Naive thymus-derived CD8-positive, alpha-beta T cell (primary cell): ENCODE results near the gene CXCL17. TPM values are rescaled to one million over a fixed set of nuclear protein-coding genes. Genes with fewer than 3 reads are reported as not detected.
A peak's percentile ranks its signal among the peaks of the same experiment; 100 is the strongest.
"Not testable (repeated sequence)": the region's sequence is repeated elsewhere in the genome, so short reads cannot be mapped to it uniquely, and the experiment has no call there.

Source experiments
- ATAC-seq, 2 donors: fragments of 150-1000 bp; cut with Tn5 transposase in 1 of 2; sonication (Bioruptor Pico), chemical (Tn5 transposase) in 1 of 2; 1 replicate in 1 of 2; 2 replicates in 1 of 2; pipeline ENCODE4 v1.10.0; 2021; ENCODE audit warnings: mild to moderate bottlenecking in 2 of 2, moderate library complexity in 2 of 2
- POLR2A ChIA-PET: fragments of 350-600 bp; sonication (Branson Sonifier 250); formaldehyde crosslinking; loops from one replicate; lab custom pipeline; 2021; ENCODE audit warnings: antibody characterized with exemption; lab: Charles Lee
- DNase-seq, 10 donors: peaks; one replicate each; pipeline versions ENCODE4 v3.0.0 to v3.0.0-alpha.2; 2020 to 2022
- H3K27ac Mint-ChIP-seq, 10 donors: one replicate each; pipeline ENCODE4 v1.8.0; 2020 to 2022; ENCODE audit warnings: mild to moderate bottlenecking in 10 of 10, mixed read lengths in 10 of 10, moderate library complexity in 4 of 10, inconsistent platforms in 1 of 10
- H3K27me3 Mint-ChIP-seq, 5 donors: one replicate each; pipeline ENCODE4 v1.8.0; 2021 to 2022; ENCODE audit warnings: mixed read lengths in 5 of 5
- H3K36me3 Mint-ChIP-seq, 3 donors: one replicate each; pipeline ENCODE4 v1.8.0; 2020 to 2022; ENCODE audit warnings: mixed read lengths in 3 of 3, mild to moderate bottlenecking in 2 of 3, inconsistent platforms in 1 of 3
- H3K4me1 Mint-ChIP-seq, 4 donors: one replicate each; pipeline ENCODE4 v1.8.0; 2021 to 2022; ENCODE audit warnings: mixed read lengths in 4 of 4
- H3K4me3 Mint-ChIP-seq, 10 donors: one replicate each; pipeline ENCODE4 v1.8.0; 2020 to 2022; ENCODE audit warnings: mild to moderate bottlenecking in 10 of 10, mixed read lengths in 10 of 10, moderate library complexity in 6 of 10, inconsistent platforms in 1 of 10
- H3K9me3 Mint-ChIP-seq, 9 donors: one replicate each; pipeline ENCODE4 v1.8.0; 2020 to 2022; ENCODE audit warnings: mixed read lengths in 9 of 9, mild to moderate bottlenecking in 3 of 9, inconsistent platforms in 1 of 9, moderate library complexity in 1 of 9
- polyA plus RNA-seq, 3 donors: library from polyadenylated mRNA; unstranded; fragments of 300-500 nt; fragmentation: Illumina TruSeq; gene quantifications; one replicate each; pipeline ENCODE4 v1.2.3, GENCODE V29; 2021
- total RNA-seq, 8 experiments: library from RNA in 2 of 8; stranded (reverse) in 2 of 8; gene quantifications; one replicate each; pipeline ENCODE4 v1.2.3 and lab custom pipeline; 2021 to 2026

Gene CXCL17
- total and polyA plus RNA-seq, 5 experiments from 2014 or later, result not detected

DNA sequence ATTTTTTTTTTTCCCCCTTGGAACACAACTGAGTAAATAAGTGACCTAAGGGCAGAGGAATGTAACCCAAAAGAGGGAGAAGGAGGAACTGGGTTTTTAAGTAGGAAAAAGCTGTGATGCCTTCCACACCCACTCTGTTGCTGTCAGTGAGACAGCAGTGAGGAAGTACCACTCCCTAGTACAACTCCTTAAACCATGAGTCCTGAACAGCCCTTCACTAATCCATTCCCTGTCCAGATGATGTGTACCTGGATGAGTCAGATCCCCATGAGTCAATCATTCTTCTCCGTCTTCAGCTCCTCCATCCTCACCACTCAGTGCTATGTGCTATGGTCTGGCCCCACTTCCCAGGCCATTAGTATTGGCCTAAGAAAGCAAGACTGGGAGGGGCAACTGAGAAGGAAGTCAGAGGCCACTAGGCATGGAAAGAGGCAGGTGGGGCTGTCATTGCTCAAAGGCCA is 12.9 kb upstream of the CXCL17 start:
- DNase-seq (no peak), ATAC-seq (no peak)
- no peak overlapping the region for H3K27ac Mint-ChIP-seq
- H3K4me3 Mint-ChIP-seq, result no peak overlapping the region
- H3K4me1 Mint-ChIP-seq, result peaks cover 0 to 23% (median 5%) of the 10 kb centered on the region in 4 donors
- H3K27me3 Mint-ChIP-seq, result peaks cover 0 to 5% (median 0%) of the 10 kb centered on the region in 5 donors
- no peaks in the 10 kb centered on the region for H3K9me3 Mint-ChIP-seq
- POLR2A ChIA-PET, result no interaction called here
- no peaks in the 10 kb centered on the region for H3K36me3 Mint-ChIP-seq

DNA sequence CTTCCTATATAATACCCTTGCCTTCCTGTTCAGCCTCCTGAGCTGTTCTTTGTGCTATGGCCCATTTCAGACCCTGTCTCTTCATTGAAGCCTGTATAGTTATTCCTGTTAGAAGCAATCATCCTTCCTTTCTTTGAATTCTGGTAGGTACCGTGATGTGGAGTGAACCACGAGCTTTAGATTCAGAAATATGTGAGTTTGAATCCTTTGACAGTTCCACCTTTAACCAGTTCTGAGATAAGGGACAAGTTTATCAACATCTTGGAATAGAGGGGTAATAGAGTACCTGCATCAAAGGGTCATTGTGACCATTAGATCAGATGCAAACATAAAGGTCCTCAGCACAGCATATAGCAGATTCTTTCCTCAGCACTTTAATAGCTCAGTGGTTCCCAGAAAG is 12.3 kb upstream of the CXCL17 start:
- Mint-ChIP-seq H3K27me3 (peaks cover 0 to 5% (median 0%) of the 10 kb centered on the region in 5 donors), H3K36me3 (no peaks in the 10 kb centered on the region), H3K4me3 (no peak overlapping the region), H3K4me1 (peaks cover 0 to 23% (median 5%) of the 10 kb centered on the region in 4 donors), H3K27ac (no peak overlapping the region), H3K9me3 (no peaks in the 10 kb centered on the region)
- POLR2A ChIA-PET, result no interaction called here
- ATAC-seq (no peak), DNase-seq (no peak)

DNA sequence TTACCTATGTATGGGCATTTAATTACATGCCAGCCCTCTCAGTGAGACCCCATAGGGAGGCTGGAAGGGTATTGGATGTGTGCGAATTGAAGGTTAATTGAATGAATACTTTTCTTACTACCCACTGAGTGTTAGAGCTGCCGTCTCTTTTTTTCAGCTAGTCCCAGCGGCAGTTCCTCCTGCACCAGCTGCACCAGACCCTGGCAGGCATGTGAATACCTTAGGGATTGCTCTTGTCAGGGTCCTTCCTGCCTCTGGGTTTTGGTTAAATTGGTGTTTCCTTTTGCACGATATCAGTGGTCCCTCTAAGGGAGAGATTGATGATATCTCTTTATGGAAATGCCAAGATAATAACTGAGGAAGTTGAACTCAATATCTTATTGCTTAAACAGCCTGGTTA is 9.8 kb upstream of the CXCL17 start:
- H3K4me3 Mint-ChIP-seq, result no peak overlapping the region
- H3K4me1 Mint-ChIP-seq, result peaks cover 0 to 23% (median 5%) of the 10 kb centered on the region in 4 donors
- POLR2A ChIA-PET, result no interaction called here
- peaks cover 0 to 5% (median 0%) of the 10 kb centered on the region in 5 donors for H3K27me3 Mint-ChIP-seq
- H3K27ac Mint-ChIP-seq, result peak overlapping the region in 1 of 10 donors; percentile 77
- DNase-seq (no peak), ATAC-seq (no peak)
- H3K9me3 Mint-ChIP-seq, result no peaks in the 10 kb centered on the region
- H3K36me3 Mint-ChIP-seq, result no peaks in the 10 kb centered on the region

DNA sequence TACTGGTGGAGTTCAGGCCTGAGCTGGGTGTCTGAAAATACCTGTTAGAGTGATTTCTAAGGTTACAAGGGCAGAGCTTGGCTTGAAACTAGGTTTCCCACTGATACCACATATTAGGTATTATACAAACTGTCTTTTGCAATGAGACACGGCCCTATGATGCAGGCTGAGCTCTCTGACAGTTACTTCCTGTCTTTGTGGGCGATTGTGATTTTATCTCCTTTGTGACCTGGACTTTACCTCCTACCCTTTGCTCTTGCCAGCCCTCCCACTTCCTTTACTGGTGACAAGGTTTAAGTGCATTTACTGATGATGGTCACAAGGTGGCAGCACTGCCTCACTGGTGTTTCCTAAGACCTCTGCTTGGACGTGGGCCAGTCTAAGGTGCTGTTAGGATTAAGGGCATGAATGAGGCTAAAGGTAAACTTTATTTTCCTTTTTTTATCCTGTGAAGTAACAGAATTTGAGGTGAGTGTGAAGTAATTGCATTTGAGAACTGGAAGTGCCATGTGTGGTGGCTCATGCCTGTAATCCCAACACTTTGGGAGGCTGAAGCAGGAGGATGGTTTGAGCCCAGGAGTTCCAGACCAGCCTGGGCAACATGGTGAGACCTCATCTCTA is 7.7 kb upstream of the CXCL17 start:
- Mint-ChIP-seq H3K27ac (no peak overlapping the region), H3K4me1 (peaks cover 0 to 15% (median 5%) of the 10 kb centered on the region in 4 donors), H3K9me3 (no peaks in the 10 kb centered on the region), H3K36me3 (no peaks in the 10 kb centered on the region), H3K4me3 (no peak overlapping the region), H3K27me3 (no peaks in the 10 kb centered on the region)
- POLR2A ChIA-PET, result interaction anchor here (1.4 to 2.7 kb wide), 3 partner anchors 10 to 79 kb away, joined by 3 to 13 read pairs (median 9); partner anchors contain the start of gene CEACAM1
- peak; percentile 58 to 88 (median 81) for DNase-seq
- ATAC-seq, result peak; percentile 97 to 98

DNA sequence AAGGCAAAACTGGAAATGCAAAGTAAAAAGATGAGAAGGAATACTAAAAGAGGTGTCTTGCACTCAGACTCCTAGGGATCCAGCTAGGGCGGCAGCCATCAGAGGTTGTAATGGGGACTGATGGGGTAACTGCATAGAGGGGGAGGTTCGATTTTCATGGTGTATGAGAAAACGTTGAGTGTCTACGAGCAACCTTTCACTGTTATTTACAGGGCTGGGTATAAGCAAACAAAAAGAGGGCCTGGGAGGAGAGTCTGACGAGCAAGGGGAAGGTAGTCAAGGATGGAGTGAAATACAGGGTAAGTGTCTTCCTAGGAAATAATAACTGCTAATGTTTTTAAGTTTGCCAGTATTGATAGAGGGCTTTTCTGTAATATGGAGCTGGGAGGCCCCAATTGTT is 5.6 kb upstream of the CXCL17 start:
- H3K4me3 Mint-ChIP-seq, ATAC-seq, H3K27ac Mint-ChIP-seq, H3K27me3 Mint-ChIP-seq, H3K9me3 Mint-ChIP-seq, DNase-seq, POLR2A ChIA-PET, H3K36me3 Mint-ChIP-seq: not testable (repeated sequence)
- peaks cover 0 to 11% (median 5%) of the 10 kb centered on the region in 4 donors for H3K4me1 Mint-ChIP-seq

DNA sequence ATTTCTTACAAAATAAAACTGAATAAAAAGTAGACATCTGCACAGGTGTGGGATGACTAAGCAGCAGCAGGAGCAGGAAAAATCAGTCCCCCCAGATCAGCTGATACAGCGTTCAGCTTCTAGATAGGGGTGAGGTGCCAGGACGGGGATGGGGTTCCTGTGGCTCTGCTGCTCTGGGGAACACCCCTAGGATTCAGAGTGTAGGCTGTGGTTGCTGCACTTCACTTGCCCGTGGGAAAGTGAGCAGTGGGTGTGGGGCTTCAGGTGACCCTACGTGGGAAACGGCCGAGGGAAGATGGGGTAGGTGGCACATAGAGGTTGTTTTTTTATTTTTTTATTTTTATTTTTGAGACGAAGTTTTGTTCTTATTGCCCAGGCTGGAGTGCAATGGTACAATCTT is 3.2 kb upstream of the CXCL17 start:
- Mint-ChIP-seq H3K4me1 (peaks cover 8 to 13% (median 9%) of the 10 kb centered on the region in 4 donors), H3K4me3 (no peak overlapping the region), H3K9me3 (no peaks in the 10 kb centered on the region), H3K27ac (no peak overlapping the region), H3K36me3 (no peaks in the 10 kb centered on the region), H3K27me3 (peaks cover 0 to 1% (median 0%) of the 10 kb centered on the region in 5 donors)
- ATAC-seq, result no peak
- no peak for DNase-seq
- POLR2A ChIA-PET, result interaction anchor here (1.1 kb wide), 1 partner anchor 22 kb away, joined by 3 read pairs; no protein-coding TSS in a partner anchor

DNA sequence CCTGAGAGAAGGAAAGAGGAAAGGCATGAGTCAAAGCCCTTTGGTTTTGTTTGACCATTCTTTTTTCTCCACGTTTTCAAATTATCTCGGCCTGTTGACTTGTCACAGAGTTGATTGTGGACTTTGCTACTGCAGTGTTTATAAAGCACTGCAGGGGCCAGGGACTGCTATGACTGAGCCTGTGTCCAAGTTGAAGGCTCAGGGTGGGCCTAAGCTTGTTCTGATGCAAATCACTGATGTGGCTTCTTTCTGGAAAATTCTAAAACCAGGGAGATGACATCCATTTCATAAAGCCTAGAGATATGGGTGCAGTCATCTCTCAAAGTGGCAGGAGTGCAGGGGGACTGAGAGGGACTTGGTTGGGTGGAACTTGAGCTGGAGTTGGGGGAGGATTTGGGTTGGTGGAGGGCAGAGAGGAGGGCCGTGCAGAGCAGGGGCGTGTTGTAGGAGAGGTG is 1.2 kb upstream of the CXCL17 start:
- Mint-ChIP-seq H3K36me3 (no peaks in the 10 kb centered on the region), H3K9me3 (no peaks in the 10 kb centered on the region), H3K27me3 (peaks cover 0 to 1% (median 0%) of the 10 kb centered on the region in 5 donors), H3K27ac (peak overlapping the region in 3 of 10 donors; percentile 43 to 76 (median 55)), H3K4me1 (peaks cover 18 to 21% (median 20%) of the 10 kb centered on the region in 4 donors), H3K4me3 (no peak overlapping the region)
- POLR2A ChIA-PET, result no interaction called here
- ATAC-seq (no peak), DNase-seq (no peak)

DNA sequence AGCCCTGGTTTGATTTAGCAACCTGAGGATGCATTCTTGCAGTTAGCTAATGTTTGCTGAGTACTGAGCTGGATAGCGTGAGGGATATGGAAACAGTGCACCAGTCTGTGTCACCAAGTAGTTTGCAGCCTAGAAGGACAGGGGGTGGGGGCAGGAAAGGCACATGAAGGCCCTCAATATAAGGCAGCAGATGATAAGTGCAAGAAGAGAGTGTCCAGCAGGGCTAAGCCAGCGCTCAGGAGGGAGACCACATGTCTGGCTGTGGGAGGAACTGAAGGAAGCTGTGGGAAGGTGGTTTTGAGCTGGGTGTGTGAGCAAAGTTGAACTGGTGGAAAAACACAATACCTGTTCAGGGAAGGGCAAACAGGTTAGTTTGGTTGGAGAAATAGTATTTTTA is 1.7 kb downstream of the CXCL17 start:
- Mint-ChIP-seq H3K36me3 (no peaks in the 10 kb centered on the region), H3K27me3 (peaks cover 0 to 1% (median 0%) of the 10 kb centered on the region in 5 donors), H3K9me3 (no peaks in the 10 kb centered on the region), H3K4me3 (peak overlapping the region in 7 of 10 donors; percentile 7 to 77 (median 34)), H3K27ac (peak overlapping the region; percentile 1 to 79 (median 58)), H3K4me1 (peaks cover 22 to 29% (median 24%) of the 10 kb centered on the region in 4 donors)
- peak; percentile 23 to 36 for ATAC-seq
- POLR2A ChIA-PET, result interaction anchor here (0.8 to 1.6 kb wide), 3 partner anchors 9 to 39 kb away, joined by 3 to 9 read pairs (median 3); no protein-coding TSS in a partner anchor
- peak in 1 of 10 donors; percentile 18 for DNase-seq

DNA sequence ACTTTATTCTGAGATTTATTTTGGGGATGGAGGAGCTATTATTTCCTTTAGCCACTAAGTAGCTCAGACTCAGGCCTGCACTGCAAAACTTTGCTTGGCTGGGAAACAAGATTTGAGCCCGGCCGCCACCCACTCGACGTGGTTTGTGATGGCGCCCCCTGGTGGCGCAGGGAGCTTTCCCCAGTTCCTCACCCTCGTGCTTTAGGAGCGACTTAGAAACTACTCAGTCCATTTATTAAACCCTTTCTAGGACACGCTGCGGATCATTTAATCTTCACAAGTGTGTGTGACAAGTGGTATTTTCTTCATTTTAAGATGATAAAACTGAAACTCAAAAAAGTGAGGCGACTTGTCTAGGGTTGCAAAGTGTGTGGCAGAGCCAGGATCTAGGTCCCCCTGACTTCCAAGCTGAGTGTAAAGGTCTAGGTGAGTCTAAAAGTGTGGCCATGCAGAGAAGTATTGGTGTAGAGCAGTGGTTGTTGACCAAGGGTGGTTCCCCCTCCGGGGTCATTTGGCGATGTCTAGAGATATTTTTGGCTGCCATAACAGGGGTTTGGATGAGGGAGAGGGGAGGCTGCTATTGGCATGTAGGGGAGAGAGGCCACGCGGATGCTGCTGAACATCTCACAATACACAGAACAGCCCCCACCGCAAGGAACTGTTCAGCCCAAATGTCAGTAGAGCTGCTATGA is 2.2 kb downstream of the CXCL17 start:
- POLR2A ChIA-PET, result interaction anchor here (0.6 to 1.6 kb wide), 4 partner anchors 10 to 82 kb away, joined by 3 to 9 read pairs (median 3); no protein-coding TSS in a partner anchor
- Mint-ChIP-seq H3K9me3 (no peaks in the 10 kb centered on the region), H3K27me3 (peaks cover 0 to 1% (median 0%) of the 10 kb centered on the region in 5 donors), H3K27ac (peak overlapping the region; percentile 1 to 79 (median 70)), H3K4me1 (peaks cover 22 to 29% (median 24%) of the 10 kb centered on the region in 4 donors), H3K36me3 (no peaks in the 10 kb centered on the region), H3K4me3 (peak overlapping the region in 7 of 10 donors; percentile 21 to 77 (median 33))
- DNase-seq (peak; percentile 59 to 89 (median 76)), ATAC-seq (peak; percentile 63 to 76)

DNA sequence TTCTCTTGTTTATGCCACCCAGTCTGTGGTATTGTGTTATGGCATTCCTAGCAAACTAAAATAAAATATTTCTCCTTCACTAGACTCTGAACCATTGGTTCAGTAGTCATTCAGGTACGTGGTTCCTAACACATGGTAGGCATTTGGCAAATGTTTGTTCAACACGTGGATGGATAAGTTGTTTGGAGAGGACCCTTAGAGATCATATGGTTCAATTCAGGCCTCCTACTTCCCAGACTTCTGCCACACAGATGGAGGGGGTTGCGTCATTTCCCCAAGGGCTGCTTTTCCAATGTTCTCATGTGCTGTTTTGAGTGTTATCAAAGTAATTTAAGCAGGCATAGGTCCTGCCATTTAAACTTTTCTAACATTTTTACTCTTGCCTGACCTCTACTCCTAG is 6.7 kb downstream of the CXCL17 start:
- Mint-ChIP-seq H3K4me3 (no peak overlapping the region), H3K27me3 (peaks cover 0 to 2% (median 0%) of the 10 kb centered on the region in 5 donors), H3K27ac (no peak overlapping the region), H3K4me1 (peaks cover 12 to 22% (median 15%) of the 10 kb centered on the region in 4 donors), H3K36me3 (no peaks in the 10 kb centered on the region), H3K9me3 (no peaks in the 10 kb centered on the region)
- DNase-seq (no peak), ATAC-seq (no peak)
- POLR2A ChIA-PET, result interaction anchor here (0.6 kb wide), 1 partner anchor 573 kb away, joined by 5 read pairs; no protein-coding TSS in a partner anchor

DNA sequence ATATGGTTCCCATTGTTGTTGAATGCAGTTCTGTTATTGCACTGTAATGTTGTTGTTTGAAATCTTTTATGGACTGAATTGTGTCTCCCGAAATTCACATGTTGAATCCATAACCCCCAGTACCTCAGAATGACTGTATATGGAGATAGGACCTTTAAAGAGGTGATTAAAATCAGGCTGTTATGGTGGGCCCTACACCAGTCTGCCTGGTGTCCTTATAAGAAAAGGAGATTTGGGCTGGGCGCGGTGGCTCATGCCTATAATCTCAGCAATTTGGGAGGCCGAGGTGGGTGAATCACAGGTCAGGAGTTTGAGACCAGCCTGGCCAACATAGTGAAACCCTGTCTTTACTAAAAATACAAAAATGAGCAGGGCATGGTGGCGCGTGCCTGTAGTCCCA is 7.4 kb downstream of the CXCL17 start:
- peaks cover 5 to 15% (median 9%) of the 10 kb centered on the region in 4 donors for H3K4me1 Mint-ChIP-seq
- POLR2A ChIA-PET, result no interaction called here
- no peak overlapping the region for H3K27ac Mint-ChIP-seq
- H3K9me3 Mint-ChIP-seq, result no peaks in the 10 kb centered on the region
- H3K27me3 Mint-ChIP-seq, result peaks cover 0 to 2% (median 0%) of the 10 kb centered on the region in 5 donors
- DNase-seq (no peak), ATAC-seq (no peak)
- H3K4me3 Mint-ChIP-seq, result no peak overlapping the region
- no peaks in the 10 kb centered on the region for H3K36me3 Mint-ChIP-seq

DNA sequence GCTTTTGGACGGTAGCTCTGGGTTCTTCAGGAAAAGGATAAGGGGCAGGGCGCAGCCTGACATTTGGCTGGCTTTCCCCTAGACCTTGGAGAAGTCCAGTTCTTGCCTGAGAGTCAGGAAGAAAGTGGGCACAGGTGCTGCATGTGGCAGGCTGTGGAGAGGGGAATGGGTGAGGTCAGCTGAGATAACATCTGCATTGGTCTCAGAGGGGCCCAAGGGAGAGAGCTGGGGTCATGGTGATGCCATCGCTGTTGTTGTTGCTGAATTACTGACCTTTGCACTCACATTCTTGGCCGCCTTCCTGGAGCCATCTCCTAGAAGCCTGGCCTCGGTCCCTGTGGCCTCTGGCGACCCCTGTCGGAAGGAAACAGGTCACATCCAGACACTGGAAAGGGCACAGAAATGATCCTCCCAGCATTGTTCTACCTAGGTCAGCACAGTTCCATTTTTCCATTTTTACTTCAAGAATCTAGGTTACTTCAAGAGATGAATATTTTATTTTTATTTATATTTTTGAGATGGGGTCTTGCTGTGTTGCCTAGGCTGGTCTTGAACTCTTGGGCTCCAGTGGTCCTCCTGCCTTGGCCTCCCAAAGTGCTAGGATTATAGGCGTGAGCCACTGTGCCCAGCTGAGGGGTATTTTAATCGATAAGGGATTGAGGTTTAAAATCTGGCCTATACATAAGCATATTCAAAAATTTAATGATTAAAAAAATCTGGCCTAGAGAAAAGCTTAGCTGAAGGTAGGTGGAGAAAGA is 9.1 kb downstream of the CXCL17 start:
- ATAC-seq (peak; percentile 49 to 76), DNase-seq (peak; percentile 27 to 77 (median 50))
- Mint-ChIP-seq H3K4me3 (no peak overlapping the region), H3K36me3 (no peaks in the 10 kb centered on the region), H3K4me1 (peaks cover 4 to 7% (median 5%) of the 10 kb centered on the region in 4 donors), H3K9me3 (no peaks in the 10 kb centered on the region), H3K27me3 (peaks cover 0 to 2% (median 0%) of the 10 kb centered on the region in 5 donors), H3K27ac (no peak overlapping the region)
- POLR2A ChIA-PET, result interaction anchor here (1.1 kb wide), 1 partner anchor 13 kb away, joined by 3 read pairs; no protein-coding TSS in a partner anchor
